ENCODE measurements around the gene RAB40C.

The RAB40C gene

DNA sequence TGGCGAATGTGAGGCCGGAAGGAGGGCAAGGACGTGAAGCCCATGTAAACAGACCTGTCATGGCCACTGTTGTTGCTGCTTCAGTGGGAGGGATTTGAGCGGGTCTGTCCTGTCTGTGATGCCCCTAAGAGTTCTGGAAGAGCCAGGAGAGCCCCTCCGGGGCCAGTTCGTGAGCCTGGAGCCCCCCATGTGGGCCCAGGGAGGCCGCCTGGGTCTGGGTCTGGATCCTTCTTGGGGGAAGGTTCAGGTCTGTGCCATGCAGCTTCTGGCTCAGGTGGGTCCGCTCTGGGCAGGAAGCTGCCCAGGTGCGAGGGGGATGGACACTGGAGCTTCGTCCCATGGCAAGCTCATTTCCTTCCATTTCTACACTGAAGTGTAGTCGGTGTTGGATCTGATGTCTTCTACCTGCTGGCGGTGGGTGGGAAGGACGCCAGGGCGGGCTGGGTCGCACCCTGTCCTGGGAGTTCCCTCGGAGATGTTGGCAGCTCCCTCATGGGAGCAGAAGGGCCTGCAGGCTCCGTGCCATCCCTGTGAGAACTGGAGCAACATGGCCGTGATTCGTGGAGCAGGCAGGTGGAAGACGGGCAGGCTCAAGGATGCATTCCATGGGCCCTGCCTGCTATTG, 29.7 kb downstream of the RAB40C start:
- no peak for DNase-seq

- no peak for DNase-seq
Observed at GRCh38 chr16:620700-621525, 31.0 kb downstream of the RAB40C start.

DNA sequence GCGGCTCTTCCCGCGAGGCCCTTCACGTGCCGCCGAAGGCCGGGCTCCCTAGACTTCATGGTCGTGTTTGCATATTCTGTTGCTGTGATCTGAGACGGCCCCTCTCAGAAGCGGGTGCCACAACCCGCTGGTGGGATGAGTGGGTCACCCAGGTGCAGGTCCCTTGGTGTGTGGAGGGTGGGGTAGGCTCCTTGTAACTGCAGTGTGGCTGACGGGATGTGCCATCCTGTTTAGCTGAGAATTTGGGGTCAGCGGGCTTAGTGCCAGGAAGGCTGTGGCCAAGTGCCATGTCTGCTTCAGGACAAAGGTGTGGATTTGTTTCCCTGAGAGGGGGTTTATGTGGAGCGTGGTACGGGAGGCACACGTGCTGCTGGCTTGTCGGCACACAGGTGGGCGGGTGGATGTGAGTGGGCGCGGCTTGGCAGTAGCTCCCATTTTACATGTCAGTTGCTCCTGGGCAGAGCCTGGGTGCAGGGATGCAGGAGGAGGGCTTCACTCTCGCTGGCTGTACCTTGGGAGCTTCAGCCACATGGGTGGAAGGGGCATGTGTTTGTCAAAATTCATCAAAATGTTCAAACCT, 31.8 kb downstream of the RAB40C start:
- no peak for DNase-seq

- no peak for DNase-seq
Observed at GRCh38 chr16:622920-623280, 33.0 kb downstream of the RAB40C start.

DNA sequence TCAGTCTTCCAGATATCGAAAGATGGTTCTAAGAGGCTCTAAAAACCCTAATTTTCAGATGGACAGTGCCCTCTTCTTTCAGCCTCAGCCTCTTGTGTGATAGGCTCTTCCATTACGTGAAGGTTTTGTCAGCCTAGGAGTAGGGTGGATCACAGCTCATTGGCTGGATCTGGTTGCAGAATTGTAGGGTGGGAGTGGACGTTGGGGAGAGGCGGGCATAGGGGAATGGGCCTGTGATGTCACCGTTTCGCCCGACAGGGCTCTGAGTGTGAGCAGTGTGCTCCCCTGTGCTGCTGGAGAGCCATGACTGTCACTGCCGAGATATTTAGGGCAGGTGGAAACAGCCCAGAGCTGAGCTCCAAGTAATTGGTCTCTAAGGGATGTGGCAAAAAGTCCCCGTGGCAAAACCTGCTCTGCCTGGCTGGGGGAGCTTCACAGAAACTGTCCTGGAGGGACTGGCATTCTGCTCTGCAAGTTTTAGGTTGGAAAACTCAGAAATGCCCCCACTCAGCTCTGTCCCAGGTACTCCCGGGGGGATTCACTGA, 34.7 kb downstream of the RAB40C start:
- DNase-seq = no peak

DNA sequence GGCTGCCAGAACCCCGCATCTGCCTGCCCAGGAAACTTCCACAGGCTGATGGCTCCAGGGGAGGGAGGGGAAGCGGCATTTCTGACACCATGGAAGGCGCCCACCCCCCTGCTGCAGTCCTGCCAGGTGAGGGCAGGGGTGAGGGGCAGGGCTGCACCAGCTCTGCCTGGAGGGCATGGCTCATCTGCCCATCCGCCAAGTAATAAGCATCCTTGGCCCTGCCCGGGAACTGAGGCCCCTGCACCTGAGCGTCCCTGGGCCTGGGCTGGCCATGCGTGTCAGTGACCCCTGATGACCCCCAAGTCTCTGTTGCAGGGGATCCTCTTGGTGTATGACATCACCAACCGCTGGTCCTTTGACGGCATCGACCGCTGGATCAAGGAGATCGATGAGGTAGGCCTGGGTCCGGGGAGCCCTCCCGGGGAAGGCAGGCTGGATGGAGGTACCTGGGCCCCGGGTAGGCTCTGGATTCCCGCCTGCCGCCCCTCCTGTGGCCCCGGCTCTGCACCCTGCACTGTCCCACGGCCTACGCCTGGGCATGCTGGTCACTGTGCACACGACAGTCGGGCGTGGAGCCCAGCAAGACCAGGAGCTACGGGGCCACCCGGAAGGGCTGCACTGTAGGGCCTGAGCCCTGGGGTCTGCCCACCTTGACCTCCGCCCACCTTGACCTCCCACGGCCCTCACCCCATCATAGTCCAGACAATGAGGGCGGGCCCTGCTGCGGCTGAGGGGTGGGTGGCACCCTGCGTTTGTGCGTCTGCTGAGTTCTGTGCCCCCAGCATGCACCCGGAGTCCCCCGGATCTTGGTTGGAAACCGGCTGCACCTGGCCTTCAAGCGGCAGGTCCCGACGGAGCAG, 35.5 kb downstream of the RAB40C start:
- DNase-seq = no peak

DNA sequence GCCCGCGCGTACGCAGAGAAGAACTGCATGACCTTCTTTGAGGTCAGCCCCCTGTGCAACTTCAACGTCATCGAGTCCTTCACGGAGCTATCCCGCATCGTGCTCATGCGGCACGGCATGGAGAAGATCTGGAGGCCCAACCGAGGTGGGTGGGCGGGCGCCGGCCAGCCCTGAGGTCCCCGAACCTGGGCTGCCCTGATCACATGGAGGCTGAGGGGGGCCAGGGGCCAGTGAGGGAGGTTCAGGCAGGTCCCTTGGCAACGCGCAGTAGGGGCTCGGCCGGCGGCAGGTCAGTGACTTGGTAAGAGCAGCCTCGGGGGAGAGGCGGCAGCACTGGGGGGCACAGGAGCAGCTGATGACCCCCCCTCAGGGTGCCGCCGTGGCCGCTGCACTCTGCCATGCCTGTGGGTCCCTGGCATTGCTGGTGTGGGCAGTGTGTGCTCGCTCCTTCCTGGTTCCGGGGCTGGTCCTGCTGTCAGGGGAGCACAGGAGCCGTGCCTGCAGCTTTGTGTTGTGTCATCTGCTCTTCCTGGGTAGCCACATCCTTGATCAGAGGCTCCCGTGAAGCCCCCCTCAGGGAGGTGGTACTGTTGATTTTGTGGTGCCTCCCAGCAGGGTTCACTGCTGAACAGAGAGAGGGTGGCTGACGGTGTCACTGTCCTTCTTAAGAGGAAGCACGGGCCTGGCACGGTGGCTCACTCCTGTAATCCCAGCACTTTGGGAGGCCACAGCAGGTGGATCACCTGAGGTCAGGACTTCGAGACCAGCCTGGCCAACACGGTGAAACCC, 36.3 kb downstream of the RAB40C start:
- DNase-seq = no peak

DNA sequence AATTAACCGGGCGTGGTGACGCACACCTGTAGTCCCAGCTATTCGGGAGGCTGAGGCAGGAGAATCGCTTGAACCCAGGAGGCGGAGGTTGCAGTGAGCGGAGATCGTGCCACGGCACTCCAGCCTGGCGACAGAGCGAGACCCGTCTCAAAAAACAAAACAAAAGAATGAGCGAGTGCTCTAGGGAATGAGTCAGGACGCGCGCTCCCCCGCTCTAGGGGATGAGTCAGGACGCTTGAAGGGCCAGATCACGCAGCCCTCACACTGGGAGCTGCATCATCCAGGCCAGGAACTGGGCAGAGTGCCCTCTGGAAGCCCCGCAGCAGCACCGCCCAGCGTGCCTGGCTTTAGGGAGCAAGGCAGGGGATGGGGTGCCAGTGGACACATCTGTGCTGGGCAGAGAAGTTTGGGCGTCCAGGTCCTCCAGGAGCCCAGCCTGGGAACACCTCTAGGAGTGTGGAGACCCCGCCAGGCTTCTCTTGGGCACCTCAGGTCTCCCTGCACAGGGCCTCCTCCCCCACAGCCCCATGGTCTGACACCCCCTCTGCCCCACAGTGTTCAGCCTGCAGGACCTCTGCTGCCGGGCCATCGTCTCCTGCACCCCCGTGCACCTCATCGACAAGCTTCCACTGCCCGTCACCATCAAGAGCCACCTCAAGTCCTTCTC, 37.1 kb downstream of the RAB40C start:
- peak; percentile 97 for DNase-seq

- no peak for DNase-seq
Observed at GRCh38 chr16:627454-628239, 37.8 kb downstream of the RAB40C start.

DNA sequence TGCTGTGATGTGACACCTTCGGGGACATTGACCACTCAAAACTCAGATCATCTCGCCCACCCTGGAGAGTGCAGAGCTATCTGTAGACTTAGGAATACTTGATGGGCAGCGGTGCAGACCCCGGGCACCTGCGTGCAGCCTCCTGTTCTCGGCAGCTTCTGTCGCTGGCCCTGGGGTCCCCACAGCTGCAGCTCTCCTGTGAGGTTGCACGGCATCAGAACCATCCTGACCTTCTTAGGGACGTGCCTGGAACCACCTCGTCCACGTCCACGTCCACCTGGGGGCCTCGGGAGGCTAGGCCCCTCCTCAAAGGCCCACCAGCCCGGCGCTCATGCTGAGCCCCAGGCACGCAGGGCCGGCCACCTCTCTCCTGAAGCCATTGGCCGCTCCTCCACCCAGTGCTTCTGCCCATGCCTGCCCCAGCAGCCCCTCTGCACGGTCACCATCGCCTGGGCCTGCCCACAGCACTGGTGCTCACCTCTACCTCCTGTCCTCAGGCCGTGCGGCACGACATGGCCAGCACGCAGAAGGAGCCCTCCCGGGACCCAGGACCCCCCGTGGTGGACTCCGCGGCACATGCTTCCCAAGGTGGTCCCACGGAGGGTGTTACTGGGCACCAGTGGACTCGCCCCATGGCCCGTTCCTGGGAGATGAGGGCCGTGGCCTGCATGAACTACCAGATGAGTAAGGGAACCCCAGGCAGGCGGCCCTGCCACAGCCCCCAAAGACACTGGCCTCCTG, 38.6 kb downstream of the RAB40C start:
- no peak for DNase-seq

- DNase-seq = no peak
Observed at GRCh38 chr16:629185-629832, 39.4 kb downstream of the RAB40C start.

- no peak for DNase-seq
Observed at GRCh38 chr16:629833-630248, 40.0 kb downstream of the RAB40C start.

DNA sequence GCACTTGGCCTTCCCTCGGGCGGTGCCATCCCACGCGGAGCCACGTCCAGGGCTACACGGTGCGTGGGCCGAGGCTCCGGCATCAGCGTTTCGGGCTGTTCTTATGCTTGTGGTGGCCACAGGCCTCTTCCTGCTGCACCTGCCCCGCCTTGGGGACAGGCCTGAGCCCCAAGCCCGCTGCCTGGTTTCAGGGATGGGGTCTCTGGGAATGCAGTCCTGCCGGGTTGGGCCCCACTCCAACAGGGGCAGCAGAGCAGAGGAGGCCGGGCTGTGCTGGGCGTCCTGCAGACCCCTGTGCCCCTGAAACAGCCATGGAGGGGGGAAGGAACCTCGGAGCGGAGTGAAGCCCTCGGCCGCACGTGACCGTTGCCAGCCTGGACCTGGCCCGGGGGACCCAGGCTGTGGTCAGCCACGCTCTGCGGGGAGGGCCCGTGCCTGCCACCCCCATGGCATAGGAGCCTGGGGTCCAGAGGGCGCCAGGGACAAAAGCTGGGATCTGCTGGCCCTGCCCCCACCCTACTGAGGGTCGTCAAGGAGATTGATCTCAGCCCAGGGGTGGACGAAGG, 40.5 kb downstream of the RAB40C start:
- no peak for DNase-seq

DNA sequence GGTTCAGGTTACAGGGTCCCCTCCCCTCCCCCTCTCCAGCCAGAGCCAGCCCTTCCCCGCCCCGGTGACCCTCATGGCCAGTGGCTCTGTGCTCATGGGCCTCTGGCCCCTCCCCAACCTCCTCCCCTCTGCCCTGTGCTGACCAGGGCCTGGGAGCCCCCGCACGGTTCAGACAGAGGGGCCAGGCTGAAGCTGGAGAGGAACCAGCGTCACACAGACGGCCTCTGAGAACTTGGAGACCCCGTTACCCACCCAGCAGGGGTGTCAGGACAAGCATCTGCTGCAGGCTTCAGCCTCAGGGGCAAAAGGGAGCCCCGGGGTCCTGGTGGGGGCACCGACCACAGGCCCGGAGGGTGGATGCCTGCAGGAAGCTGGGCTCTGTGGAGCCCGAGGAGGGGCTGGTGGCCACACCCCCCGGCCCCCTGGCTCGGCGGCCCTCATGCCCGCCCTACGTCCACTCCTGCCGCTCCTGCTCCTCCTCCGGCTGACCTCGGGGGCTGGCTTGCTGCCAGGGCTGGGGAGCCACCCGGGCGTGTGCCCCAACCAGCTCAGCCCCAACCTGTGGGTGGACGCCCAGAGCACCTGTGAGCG, 41.0 kb downstream of the RAB40C start, which contains the start of gene WFIKKN1:
Gene WFIKKN1, plus strand, starts transcription at position 171 of the 591 bp plus-strand sequence. Its CDS starts 269 bp downstream, at position 440.
- DNase-seq = no peak

GRCh38 chr16:631808-632358, 42.0 kb downstream of the RAB40C start:
- no peak for DNase-seq

GRCh38 chr16:632486-633335, 42.8 kb downstream of the RAB40C start:
- no peak for DNase-seq

All from EL (cell line).